Immature natural killer cell (primary cell): Measurements from ENCODE around the gene FRMD6. TPM values are rescaled to one million over a fixed set of nuclear protein-coding genes. Genes with fewer than 3 reads are reported as not detected.

Source experiments
- DNase-seq, 3 donors: peaks; one replicate each; pipeline ENCODE4 v3.0.0; 2022; ENCODE audit warnings: mixed read lengths in 1 of 3
- H3K27ac Mint-ChIP-seq, 6 donors: one replicate each; pipeline ENCODE4 v1.8.0; 2020; ENCODE audit warnings: mixed read lengths in 6 of 6, mild to moderate bottlenecking in 5 of 6, inconsistent platforms in 4 of 6, moderate library complexity in 3 of 6
- H3K27me3 Mint-ChIP-seq, 3 donors: one replicate each; pipeline ENCODE4 v1.8.0; 2020 to 2021; ENCODE audit warnings: low read depth in 3 of 3, mild to moderate bottlenecking in 3 of 3, mixed read lengths in 3 of 3, moderate library complexity in 3 of 3, inconsistent platforms in 1 of 3
- H3K36me3 Mint-ChIP-seq, 3 donors: one replicate each; pipeline ENCODE4 v1.8.0; 2020; ENCODE audit warnings: mixed read lengths in 3 of 3, inconsistent platforms in 2 of 3, mild to moderate bottlenecking in 2 of 3
- H3K4me1 Mint-ChIP-seq, 2 donors: one replicate each; pipeline ENCODE4 v1.8.0; 2020; ENCODE audit warnings: inconsistent platforms in 2 of 2, mild to moderate bottlenecking in 2 of 2, mixed read lengths in 2 of 2, moderate library complexity in 1 of 2
- H3K4me3 Mint-ChIP-seq, 5 donors: one replicate each; pipeline ENCODE4 v1.8.0; 2020; ENCODE audit warnings: mild to moderate bottlenecking in 5 of 5, mixed read lengths in 5 of 5, inconsistent platforms in 3 of 5, moderate library complexity in 3 of 5
- H3K9me3 Mint-ChIP-seq, 6 donors: one replicate each; pipeline ENCODE4 v1.8.0; 2020; ENCODE audit warnings: mild to moderate bottlenecking in 6 of 6, mixed read lengths in 6 of 6, inconsistent platforms in 4 of 6, moderate library complexity in 3 of 6
- polyA plus RNA-seq, 3 donors: library from polyadenylated mRNA; unstranded; fragments of 300-500 nt; fragmentation: Illumina TruSeq; gene quantifications; one replicate each; pipeline ENCODE4 v1.2.3, GENCODE V29; 2021

Gene FRMD6
- 1 to 10 TPM in 1 of 3 donors, under 1 TPM in 2; 0.30 to 7.0 (median 0.84) TPM for polyA plus RNA-seq

DNA sequence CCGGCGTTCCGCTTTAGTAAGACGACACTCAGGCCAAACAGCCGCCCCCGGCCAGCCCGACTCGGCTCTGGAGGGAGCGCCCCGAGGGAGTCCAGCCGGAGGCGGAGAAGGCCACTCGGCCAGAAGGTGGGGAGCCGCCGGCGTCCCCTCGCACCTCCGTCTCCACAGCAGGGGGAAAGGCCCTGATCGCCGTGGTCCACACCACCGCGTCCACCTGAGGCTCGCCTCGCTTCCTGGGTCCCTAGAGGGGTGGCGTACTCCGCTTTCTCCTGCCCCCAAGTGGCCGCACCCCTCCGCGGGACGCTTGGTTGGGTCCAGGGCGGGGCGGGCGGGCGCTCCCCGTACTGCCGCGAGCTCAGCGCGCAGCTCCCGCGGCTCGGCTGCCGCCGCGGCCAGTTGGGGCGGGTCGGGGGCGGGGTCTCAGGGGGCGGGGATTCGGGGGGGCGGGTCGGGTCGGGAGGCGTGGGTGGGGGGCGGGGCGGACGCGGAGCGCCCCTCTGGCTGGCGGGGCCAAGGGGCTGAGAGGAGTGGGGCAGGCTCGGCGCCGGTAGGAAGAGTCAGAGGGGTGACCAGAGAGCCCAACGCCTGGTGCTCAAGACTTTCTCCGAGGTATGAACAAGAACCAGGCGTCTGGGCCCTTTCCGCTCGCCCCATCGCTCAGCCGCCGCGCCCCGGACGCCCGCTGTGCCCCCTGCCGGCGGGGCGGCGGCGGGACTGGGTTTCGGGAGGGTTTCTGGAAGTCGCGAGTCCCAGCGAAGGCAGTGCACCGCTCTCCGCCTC lies at the start of gene FRMD6:
TSS of gene FRMD6 (plus strand) at position 523 of the 780 bp plus-strand sequence. CDS start 37,927 bp downstream, outside the sequence.
- DNase-seq: peak; percentile 80 to 85 (median 84)
- Mint-ChIP-seq H3K4me1 (peaks cover 18 to 25% of the 10 kb centered on the region in 2 donors), H3K27ac (peak within 1 kb of the TSS in 5 of 6 donors; percentile 46 to 67 (median 61)), H3K36me3 (no peaks in the 10 kb centered on the region), H3K9me3 (no peaks in the 10 kb centered on the region), H3K4me3 (peak within 1 kb of the TSS; percentile 80 to 87 (median 84)), H3K27me3 (peaks cover 15 to 30% (median 23%) of the 10 kb centered on the region in 3 donors)

DNA sequence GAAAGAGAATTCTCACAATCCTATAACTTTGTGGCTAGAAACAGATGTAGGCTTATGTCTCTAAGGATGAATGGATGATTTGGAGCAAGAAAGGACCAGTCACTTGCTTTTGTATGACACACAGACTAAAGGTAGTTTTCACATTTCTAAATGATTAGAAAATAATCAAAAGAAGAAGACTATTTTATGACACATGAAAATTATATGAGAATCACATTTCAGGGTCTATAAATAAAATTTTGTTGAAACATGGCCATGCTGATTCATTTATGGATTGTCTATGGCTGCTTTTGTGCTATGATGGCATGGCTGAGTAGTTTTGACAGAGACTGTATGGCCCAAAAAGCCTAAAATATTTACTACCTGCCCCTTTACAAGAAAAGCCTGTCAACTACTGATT lies 49.4 kb upstream of the FRMD6 start:
- H3K27me3 Mint-ChIP-seq: peaks cover 8 to 19% (median 15%) of the 10 kb centered on the region in 3 donors
- H3K27ac Mint-ChIP-seq: no peak overlapping the region
- no peaks in the 10 kb centered on the region for H3K9me3 Mint-ChIP-seq
- peaks cover 21 to 29% of the 10 kb centered on the region in 2 donors for H3K4me1 Mint-ChIP-seq
- no peak for DNase-seq
- H3K36me3 Mint-ChIP-seq: no peaks in the 10 kb centered on the region
- no peak overlapping the region for H3K4me3 Mint-ChIP-seq

DNA sequence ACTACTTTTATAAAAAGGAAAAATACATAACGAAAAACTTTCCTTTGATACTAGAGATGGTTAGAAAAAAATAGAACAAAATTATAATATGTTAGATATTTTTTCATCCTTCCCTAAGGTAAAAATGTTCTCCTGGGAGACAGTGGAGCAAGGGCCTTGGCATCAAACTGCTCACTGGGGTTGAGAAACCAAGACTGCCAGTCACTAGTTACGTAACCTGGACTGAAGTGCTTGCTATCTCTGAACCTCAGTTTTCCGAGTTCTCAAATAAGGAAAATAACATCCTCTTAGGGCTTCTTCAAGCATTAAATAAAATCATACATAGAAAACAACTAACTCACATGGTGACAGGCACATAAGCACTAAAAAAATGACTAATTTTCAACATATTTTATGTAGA lies 48.2 kb upstream of the FRMD6 start:
- no peaks in the 10 kb centered on the region for H3K36me3 Mint-ChIP-seq
- no peak overlapping the region for H3K27ac Mint-ChIP-seq
- H3K4me1 Mint-ChIP-seq: peaks cover 14 to 19% of the 10 kb centered on the region in 2 donors
- no peak overlapping the region for H3K4me3 Mint-ChIP-seq
- no peaks in the 10 kb centered on the region for H3K9me3 Mint-ChIP-seq
- H3K27me3 Mint-ChIP-seq: peaks cover 9 to 20% (median 18%) of the 10 kb centered on the region in 3 donors
- no peak for DNase-seq

DNA sequence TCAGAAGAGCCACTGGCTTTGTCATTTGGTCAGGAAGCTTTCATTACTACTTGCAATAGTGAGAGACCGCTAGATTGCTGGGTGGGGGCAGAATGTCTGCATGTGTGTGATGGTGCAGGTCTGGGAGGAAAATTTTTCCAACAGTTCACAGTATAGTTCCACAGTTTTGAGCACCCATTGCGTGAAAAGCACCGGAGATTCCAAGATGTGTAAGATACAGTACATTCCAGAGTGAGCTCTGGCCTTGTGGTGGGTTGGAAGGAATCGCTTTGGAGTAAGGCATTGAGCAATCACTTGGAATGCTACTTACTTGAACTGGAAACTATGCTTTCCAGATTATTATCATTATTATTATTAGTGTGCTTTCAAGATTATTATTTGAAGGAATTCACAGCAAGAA lies 47.6 kb upstream of the FRMD6 start:
- H3K4me1 Mint-ChIP-seq: peaks cover 9 to 14% of the 10 kb centered on the region in 2 donors
- no peaks in the 10 kb centered on the region for H3K9me3 Mint-ChIP-seq
- no peak overlapping the region for H3K4me3 Mint-ChIP-seq
- H3K36me3 Mint-ChIP-seq: no peaks in the 10 kb centered on the region
- H3K27ac Mint-ChIP-seq: no peak overlapping the region
- peaks cover 9 to 21% (median 18%) of the 10 kb centered on the region in 3 donors for H3K27me3 Mint-ChIP-seq
- no peak for DNase-seq

DNA sequence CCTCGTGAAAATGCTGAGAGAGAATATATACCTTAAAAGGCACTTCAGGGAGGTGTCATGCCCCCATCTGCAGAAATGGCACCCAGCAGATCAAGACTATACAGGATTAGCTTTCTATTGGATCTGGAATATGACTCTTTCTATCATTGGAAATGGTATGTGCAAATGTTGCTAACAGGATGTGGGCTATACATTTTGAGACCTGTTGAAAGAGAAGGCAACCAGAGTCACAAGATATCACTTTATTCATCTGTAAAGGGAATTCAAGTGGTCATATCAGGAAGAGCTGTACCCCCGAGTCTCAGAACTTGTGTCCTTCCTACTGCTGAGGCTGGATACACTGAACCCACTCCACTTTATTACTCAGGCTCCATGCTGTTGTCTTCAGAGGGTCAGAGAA lies 46.1 kb upstream of the FRMD6 start:
- DNase-seq: no peak
- H3K36me3 Mint-ChIP-seq: no peaks in the 10 kb centered on the region
- H3K4me1 Mint-ChIP-seq: peaks cover 6 to 11% of the 10 kb centered on the region in 2 donors
- H3K27ac Mint-ChIP-seq: peak overlapping the region in 1 of 6 donors; percentile 27
- H3K9me3 Mint-ChIP-seq: no peaks in the 10 kb centered on the region
- H3K27me3 Mint-ChIP-seq: peaks cover 9 to 21% (median 18%) of the 10 kb centered on the region in 3 donors
- H3K4me3 Mint-ChIP-seq: no peak overlapping the region

DNA sequence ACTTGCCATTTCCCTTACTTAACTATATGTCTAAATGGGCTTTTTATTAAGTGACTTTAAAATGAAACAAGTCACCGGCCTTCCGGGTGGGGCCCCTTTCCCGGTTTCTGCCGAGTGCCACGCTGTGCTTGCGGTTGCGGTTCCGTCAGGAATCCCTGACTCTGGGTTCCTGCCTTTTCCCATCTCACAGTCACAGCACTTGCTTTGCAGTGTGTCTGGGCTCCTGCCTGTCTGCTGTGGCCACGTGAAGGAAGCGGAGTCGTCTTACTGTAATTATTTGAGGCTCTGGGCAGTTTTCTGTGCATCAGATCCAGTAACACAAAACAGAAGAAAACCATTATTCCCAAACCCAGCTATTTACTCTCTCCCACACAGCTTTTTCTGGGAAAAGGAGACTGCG lies 44.0 kb upstream of the FRMD6 start:
- H3K27me3 Mint-ChIP-seq: peaks cover 9 to 16% (median 16%) of the 10 kb centered on the region in 3 donors
- no peaks in the 10 kb centered on the region for H3K36me3 Mint-ChIP-seq
- peaks cover 6 to 11% of the 10 kb centered on the region in 2 donors for H3K4me1 Mint-ChIP-seq
- no peaks in the 10 kb centered on the region for H3K9me3 Mint-ChIP-seq
- H3K27ac Mint-ChIP-seq: no peak overlapping the region
- no peak for DNase-seq
- H3K4me3 Mint-ChIP-seq: no peak overlapping the region

DNA sequence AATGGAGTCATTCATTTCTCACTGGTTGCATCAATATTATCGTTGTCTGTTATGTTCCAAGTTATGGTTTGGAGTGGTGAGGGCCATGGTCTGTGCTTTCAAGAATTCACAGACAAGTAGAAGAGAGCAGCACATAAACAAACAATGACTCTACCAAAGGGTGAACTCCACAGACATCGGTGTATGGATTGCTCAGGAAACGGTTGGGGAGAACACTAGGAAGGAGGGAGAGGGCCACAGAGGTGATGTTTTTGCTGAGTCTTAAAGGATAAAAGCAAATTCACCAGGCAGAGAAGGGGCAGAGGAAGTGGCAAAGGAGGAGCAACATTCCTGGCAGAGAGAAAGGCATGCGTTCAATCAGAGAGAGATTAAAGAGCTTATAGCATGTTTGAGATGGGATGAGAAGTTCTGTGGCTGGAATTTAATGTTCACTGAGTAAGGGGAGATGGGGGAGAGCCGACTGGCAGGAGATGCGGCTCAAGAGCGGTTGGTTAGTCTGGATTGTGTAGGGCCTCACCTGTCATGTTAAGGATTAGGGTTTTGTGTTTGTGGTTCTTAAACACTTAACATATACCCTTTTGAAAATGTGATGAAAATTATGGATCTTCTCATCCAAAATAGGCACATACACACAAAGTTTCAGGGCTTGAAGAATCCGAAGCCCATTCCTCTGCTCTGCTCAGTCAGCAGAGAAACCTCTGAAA lies 42.3 kb upstream of the FRMD6 start:
- no peak overlapping the region for H3K27ac Mint-ChIP-seq
- DNase-seq: no peak
- no peaks in the 10 kb centered on the region for H3K36me3 Mint-ChIP-seq
- peaks cover 7 to 14% (median 9%) of the 10 kb centered on the region in 3 donors for H3K27me3 Mint-ChIP-seq
- H3K4me3 Mint-ChIP-seq: no peak overlapping the region
- no peaks in the 10 kb centered on the region for H3K9me3 Mint-ChIP-seq
- H3K4me1 Mint-ChIP-seq: peaks cover 6 to 11% of the 10 kb centered on the region in 2 donors

DNA sequence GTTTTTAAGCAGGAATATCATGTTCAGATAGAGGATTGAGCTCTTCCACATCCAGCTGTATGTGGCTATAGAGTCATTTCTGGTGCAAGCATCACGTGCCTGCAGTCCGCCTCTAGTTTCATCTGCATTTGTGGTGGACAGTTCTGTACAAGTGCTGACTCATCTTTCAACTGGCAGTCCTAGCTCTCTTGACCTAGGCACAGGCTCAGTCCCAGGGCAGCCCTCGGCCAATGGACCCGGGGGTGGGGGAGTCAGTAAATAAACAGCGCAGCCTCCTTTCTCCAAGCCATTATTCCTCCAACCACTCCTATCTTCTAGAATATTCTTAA lies 41.8 kb upstream of the FRMD6 start:
- Mint-ChIP-seq H3K9me3 (no peaks in the 10 kb centered on the region), H3K4me3 (no peak overlapping the region), H3K27ac (no peak overlapping the region), H3K27me3 (peaks cover 7 to 10% (median 7%) of the 10 kb centered on the region in 3 donors), H3K4me1 (peaks cover 6 to 11% of the 10 kb centered on the region in 2 donors), H3K36me3 (no peaks in the 10 kb centered on the region)
- DNase-seq: no peak

DNA sequence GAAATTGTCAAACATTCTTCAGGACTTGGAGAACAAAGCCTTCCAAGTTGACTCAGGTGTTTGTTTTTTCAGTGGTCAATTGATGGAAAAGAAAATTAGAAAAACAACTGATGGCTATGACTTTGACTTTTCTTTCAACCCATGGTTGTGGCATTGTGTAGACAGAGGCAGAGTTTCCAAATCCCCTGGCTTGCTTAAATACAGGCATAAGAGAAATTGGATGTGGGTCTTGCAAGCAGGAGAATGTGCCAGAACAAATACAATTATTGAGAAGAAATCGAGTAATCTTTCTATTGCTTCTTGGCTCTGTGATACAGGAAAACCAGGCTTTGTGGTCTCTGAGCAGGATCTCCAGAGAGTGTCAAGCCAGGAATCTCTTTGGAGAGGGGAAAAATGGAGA lies 40.9 kb upstream of the FRMD6 start:
- H3K27me3 Mint-ChIP-seq: peaks cover 7 to 10% (median 7%) of the 10 kb centered on the region in 3 donors

DNA sequence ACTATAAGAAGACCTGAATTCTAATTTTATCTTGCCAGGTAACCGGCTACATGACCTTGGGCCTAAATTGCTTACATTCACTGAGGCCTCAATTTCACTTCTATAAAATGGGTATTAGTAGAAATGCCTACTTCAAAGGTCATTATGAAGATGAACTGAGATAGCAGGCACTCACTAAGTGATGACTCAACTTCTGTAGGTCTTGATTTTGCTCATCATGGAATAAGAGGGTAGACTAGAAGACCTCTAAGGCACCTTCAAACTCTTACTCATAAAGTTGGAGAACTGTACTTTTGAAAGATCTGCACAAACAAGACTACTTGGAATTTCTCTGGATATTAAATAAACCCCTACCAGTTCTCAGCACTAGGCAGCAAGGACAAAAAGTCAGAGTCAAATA lies 39.3 kb upstream of the FRMD6 start:
- Mint-ChIP-seq H3K36me3 (no peaks in the 10 kb centered on the region), H3K27ac (no peak overlapping the region), H3K9me3 (no peaks in the 10 kb centered on the region), H3K27me3 (peaks cover 4 to 6% (median 5%) of the 10 kb centered on the region in 3 donors), H3K4me1 (no peaks in the 10 kb centered on the region), H3K4me3 (no peak overlapping the region)
- no peak for DNase-seq

More for the DNA sequence above, 40.9 kb upstream of the FRMD6 start:
- DNase-seq: no peak
- no peaks in the 10 kb centered on the region for H3K9me3 Mint-ChIP-seq
- H3K27ac Mint-ChIP-seq: no peak overlapping the region
- H3K4me3 Mint-ChIP-seq: no peak overlapping the region
- H3K36me3 Mint-ChIP-seq: no peaks in the 10 kb centered on the region
- peaks cover 3 to 4% of the 10 kb centered on the region in 2 donors for H3K4me1 Mint-ChIP-seq

DNA sequence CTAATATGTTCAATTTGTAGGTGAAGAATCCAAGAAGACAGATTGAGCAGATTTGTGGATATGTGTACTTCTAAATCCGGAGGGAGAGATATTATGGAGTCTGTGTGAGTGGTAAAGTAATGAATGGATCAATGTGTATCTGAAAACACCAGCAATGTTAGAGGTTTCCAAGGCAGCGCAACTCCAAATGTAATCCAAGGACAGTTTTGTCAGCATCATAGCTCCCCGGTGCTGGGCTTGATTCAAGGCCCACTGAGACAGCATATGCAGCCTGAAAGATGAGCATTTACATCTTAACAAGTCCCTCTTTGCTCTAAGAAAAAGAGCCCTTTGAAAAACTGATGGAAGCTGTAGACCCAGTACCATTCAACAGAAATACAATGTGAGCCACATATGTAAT lies 38.3 kb upstream of the FRMD6 start:
- Mint-ChIP-seq H3K27me3 (peaks cover 0 to 6% (median 2%) of the 10 kb centered on the region in 3 donors), H3K9me3 (no peaks in the 10 kb centered on the region)

DNA sequence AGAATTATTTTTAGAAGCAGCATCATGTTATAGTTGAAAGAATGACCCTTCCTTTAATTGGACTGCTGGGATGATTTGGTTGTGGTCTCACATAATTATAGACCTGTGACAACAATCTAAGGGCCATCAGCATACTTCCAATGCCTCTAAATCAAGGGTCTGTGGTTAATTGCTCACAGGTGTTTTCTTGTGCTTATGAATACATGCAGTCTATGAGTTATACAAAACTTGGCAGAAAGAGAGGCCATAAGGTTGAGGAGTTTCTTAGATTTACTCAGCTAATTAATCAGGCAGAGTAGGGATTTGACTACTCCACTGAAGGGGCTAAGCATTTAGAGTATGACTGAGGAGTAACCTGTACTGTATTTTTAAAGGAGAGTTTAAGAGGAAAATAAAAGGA lies 37.0 kb upstream of the FRMD6 start:
- Mint-ChIP-seq H3K9me3 (no peaks in the 10 kb centered on the region), H3K36me3 (peaks cover 0 to 3% (median 0%) of the 10 kb centered on the region in 3 donors), H3K27ac (no peak overlapping the region), H3K4me3 (no peak overlapping the region), H3K4me1 (no peaks in the 10 kb centered on the region), H3K27me3 (peaks cover 0 to 4% (median 2%) of the 10 kb centered on the region in 3 donors)
- no peak for DNase-seq

More for the DNA sequence above, 38.3 kb upstream of the FRMD6 start:
- no peaks in the 10 kb centered on the region for H3K4me1 Mint-ChIP-seq
- H3K27ac Mint-ChIP-seq: no peak overlapping the region
- H3K36me3 Mint-ChIP-seq: peaks cover 0 to 2% (median 0%) of the 10 kb centered on the region in 3 donors
- no peak overlapping the region for H3K4me3 Mint-ChIP-seq
- no peak for DNase-seq

DNA sequence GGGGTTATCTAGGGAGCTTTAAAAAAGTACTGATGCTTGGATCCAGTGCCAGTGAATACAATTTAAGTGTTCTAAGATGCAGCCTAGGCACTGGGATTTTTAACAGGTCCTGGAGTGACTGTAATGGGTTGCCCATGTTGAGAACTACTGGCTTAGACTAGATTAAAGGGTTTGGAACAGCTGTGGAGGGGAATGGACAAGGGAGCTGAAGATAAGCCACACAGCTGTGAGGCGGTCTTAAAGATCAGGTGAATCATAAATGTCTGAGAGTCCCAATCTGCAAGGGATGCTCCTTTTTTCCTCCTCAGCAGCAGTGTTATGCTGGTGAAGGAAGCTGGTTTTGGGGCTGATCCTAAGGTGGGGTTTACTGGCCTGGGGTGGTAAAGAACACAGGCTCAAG lies 35.5 kb upstream of the FRMD6 start:
- peaks cover 0 to 4% (median 2%) of the 10 kb centered on the region in 3 donors for H3K27me3 Mint-ChIP-seq
- no peak for DNase-seq
- H3K4me1 Mint-ChIP-seq: no peaks in the 10 kb centered on the region
- no peaks in the 10 kb centered on the region for H3K9me3 Mint-ChIP-seq
- no peak overlapping the region for H3K27ac Mint-ChIP-seq
- peaks cover 0 to 3% (median 0%) of the 10 kb centered on the region in 3 donors for H3K36me3 Mint-ChIP-seq
- no peak overlapping the region for H3K4me3 Mint-ChIP-seq

DNA sequence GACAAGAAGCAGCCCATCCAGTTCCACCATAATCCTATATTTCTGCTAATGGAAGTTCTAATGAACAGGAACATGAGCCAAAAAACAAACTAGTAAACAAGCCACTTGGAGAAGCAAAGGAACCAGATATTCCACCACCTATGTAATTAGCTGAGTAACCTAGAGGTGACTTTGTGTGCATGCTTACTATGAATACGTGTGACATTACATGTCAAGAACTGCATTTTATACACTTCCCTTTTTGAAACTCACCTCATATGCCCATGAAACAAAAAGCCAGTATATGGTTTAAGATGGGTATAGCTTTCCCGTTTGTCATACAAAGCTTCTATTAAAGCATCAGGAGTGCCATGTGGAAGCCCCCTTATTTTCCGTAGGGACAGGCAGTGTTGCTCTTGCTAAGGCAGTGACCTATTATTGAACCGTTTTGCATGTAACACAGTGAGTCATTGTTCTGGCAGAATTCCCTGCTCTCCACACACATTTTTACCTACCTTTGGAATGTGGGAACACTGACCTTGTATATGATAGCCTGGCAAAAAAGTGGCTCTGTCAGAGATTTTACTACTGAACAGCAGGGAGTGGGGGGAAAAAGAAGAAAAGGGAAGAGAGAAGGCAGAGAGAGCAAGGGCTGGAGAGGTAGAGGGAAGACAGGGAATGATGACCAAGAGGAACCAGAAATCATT lies 34.8 kb upstream of the FRMD6 start:
- Mint-ChIP-seq H3K27me3 (peaks cover 0 to 4% (median 2%) of the 10 kb centered on the region in 3 donors), H3K9me3 (no peaks in the 10 kb centered on the region), H3K36me3 (peaks cover 0 to 3% (median 0%) of the 10 kb centered on the region in 3 donors), H3K4me3 (no peak overlapping the region), H3K4me1 (no peaks in the 10 kb centered on the region), H3K27ac (no peak overlapping the region)
- DNase-seq: no peak
